ENCODE data around the gene SMC1B. TPM values are rescaled to one million over a fixed set of nuclear protein-coding genes. Genes with fewer than 3 reads are reported as not detected.

Gene SMC1B
- total and polyA plus RNA-seq, 2 experiments from 2014 or later = 0.10 TPM; not detected in 1

- H3K27ac ChIP-seq = no peak overlapping the region
- no peak overlapping the region for H3K4me3 ChIP-seq
- no peak overlapping the region for H3K4me2 ChIP-seq
- TF ChIP-seq EZH2 (IDR thresholded peaks at IDR 0.05; ENCODE audit: borderline replicate concordance) = no peak
- no peak for TF ChIP-seq CTCF (IDR thresholded peaks at IDR 0.05; ENCODE audit: poor library complexity)
- TF ChIP-seq EZH2phosphoT487 (IDR thresholded peaks at IDR 0.05; ENCODE audit: low read depth, severe bottlenecking, unreplicated experiment) = no peak
- H3K36me3 ChIP-seq (replicated peaks; ENCODE audit: insufficient read depth, low read depth) = no peaks in the 10 kb centered on the region
- no peaks in the 10 kb centered on the region for H3K79me2 ChIP-seq
- no peaks in the 10 kb centered on the region for H3K9me2 ChIP-seq (replicated peaks; ENCODE audit: insufficient read depth)
- H4K20me1 ChIP-seq (ENCODE audit: insufficient read depth, poor library complexity, severe bottlenecking) = no peaks in the 10 kb centered on the region
- H3K4me1 ChIP-seq (ENCODE audit: insufficient read depth) = peaks cover 6% of the 10 kb centered on the region
- 95% methylated on average over 7 of the region's 7 CpGs for WGBS (ENCODE audit: low lambda C conversion rate, missing lambda C conversion rate)
- H2AFZ ChIP-seq = no peak overlapping the region
- no peaks in the 10 kb centered on the region for H3K27me3 ChIP-seq
- DNase-seq (ENCODE audit: low spot score) = no peak
- no peaks in the 10 kb centered on the region for H3K9me3 ChIP-seq (ENCODE audit: low read depth)
These were observed 81.4 kb downstream of the SMC1B start for GRCh38 chr22:45332001-45332400.

- Histone ChIP-seq H4K20me1 (ENCODE audit: insufficient read depth, poor library complexity, severe bottlenecking) (no peaks in the 10 kb centered on the region), H3K9me2 (replicated peaks; ENCODE audit: insufficient read depth) (no peaks in the 10 kb centered on the region), H3K4me1 (ENCODE audit: insufficient read depth) (peaks cover 2% of the 10 kb centered on the region), H3K27ac (no peak overlapping the region), H3K79me2 (no peaks in the 10 kb centered on the region), H3K9me3 (ENCODE audit: low read depth) (no peaks in the 10 kb centered on the region), H3K36me3 (replicated peaks; ENCODE audit: insufficient read depth, low read depth) (no peaks in the 10 kb centered on the region), H3K4me2 (no peak overlapping the region), H3K27me3 (no peaks in the 10 kb centered on the region), H3K4me3 (no peak overlapping the region), H2AFZ (no peak overlapping the region)
- TF ChIP-seq CTCF (IDR thresholded peaks at IDR 0.05; ENCODE audit: poor library complexity) (no peak), EZH2phosphoT487 (IDR thresholded peaks at IDR 0.05; ENCODE audit: low read depth, severe bottlenecking, unreplicated experiment) (no peak), EZH2 (IDR thresholded peaks at IDR 0.05; ENCODE audit: borderline replicate concordance) (no peak)
- no peak for DNase-seq (ENCODE audit: low spot score)
- WGBS (ENCODE audit: low lambda C conversion rate, missing lambda C conversion rate) = 93% methylated on average over 9 of the region's 9 CpGs
These were observed 81.9 kb downstream of the SMC1B start for GRCh38 chr22:45331486-45331885.

- TF ChIP-seq EZH2 (IDR thresholded peaks at IDR 0.05; ENCODE audit: borderline replicate concordance) (no peak), EZH2phosphoT487 (IDR thresholded peaks at IDR 0.05; ENCODE audit: low read depth, severe bottlenecking, unreplicated experiment) (no peak), CTCF (IDR thresholded peaks at IDR 0.05; ENCODE audit: poor library complexity) (no peak)
- Histone ChIP-seq H3K27me3 (no peaks in the 10 kb centered on the region), H4K20me1 (ENCODE audit: insufficient read depth, poor library complexity, severe bottlenecking) (no peaks in the 10 kb centered on the region), H3K4me1 (ENCODE audit: insufficient read depth) (no peaks in the 10 kb centered on the region), H3K4me2 (no peak overlapping the region), H3K4me3 (no peak overlapping the region), H3K79me2 (no peaks in the 10 kb centered on the region), H3K9me2 (replicated peaks; ENCODE audit: insufficient read depth) (no peaks in the 10 kb centered on the region), H3K9me3 (ENCODE audit: low read depth) (no peaks in the 10 kb centered on the region), H2AFZ (no peak overlapping the region), H3K36me3 (replicated peaks; ENCODE audit: insufficient read depth, low read depth) (no peaks in the 10 kb centered on the region), H3K27ac (no peak overlapping the region)
- DNase-seq (ENCODE audit: low spot score) = no peak
- WGBS (ENCODE audit: low lambda C conversion rate, missing lambda C conversion rate) = 96% methylated on average over 19 of the region's 19 CpGs
These were observed 82.9 kb downstream of the SMC1B start for GRCh38 chr22:45330548-45330947.

- WGBS (ENCODE audit: low lambda C conversion rate, missing lambda C conversion rate) = 89% methylated on average over 12 of the region's 12 CpGs
- no peak for TF ChIP-seq CTCF (IDR thresholded peaks at IDR 0.05; ENCODE audit: poor library complexity)
- TF ChIP-seq EZH2phosphoT487 (IDR thresholded peaks at IDR 0.05; ENCODE audit: low read depth, severe bottlenecking, unreplicated experiment) = no peak
- Histone ChIP-seq H3K9me3 (ENCODE audit: low read depth) (no peaks in the 10 kb centered on the region), H3K4me3 (no peak overlapping the region), H3K36me3 (replicated peaks; ENCODE audit: insufficient read depth, low read depth) (no peaks in the 10 kb centered on the region), H4K20me1 (ENCODE audit: insufficient read depth, poor library complexity, severe bottlenecking) (no peaks in the 10 kb centered on the region), H3K27me3 (no peaks in the 10 kb centered on the region), H2AFZ (no peak overlapping the region), H3K27ac (no peak overlapping the region), H3K4me2 (no peak overlapping the region), H3K4me1 (ENCODE audit: insufficient read depth) (no peaks in the 10 kb centered on the region), H3K79me2 (peaks cover 4% of the 10 kb centered on the region), H3K9me2 (replicated peaks; ENCODE audit: insufficient read depth) (no peaks in the 10 kb centered on the region)
- DNase-seq (ENCODE audit: low spot score) = no peak
These were observed 83.9 kb downstream of the SMC1B start for GRCh38 chr22:45329530-45329936.

Measured in hepatocyte (in vitro differentiated cells).